HepG2 (cell line): Measurements from ENCODE around the gene RGS6. TPM values are rescaled to one million over a fixed set of nuclear protein-coding genes. Genes with fewer than 3 reads are reported as not detected.

Experiments
- ATAC-seq: fragments of 200-7000 bp; cut with Tn5 transposase; 3 replicates; pipeline ENCODE4 v1.9.1; 2020; ENCODE audit warnings: mild to moderate bottlenecking, moderate library complexity
- BruUV-seq: library from RNA; stranded (reverse); fragments of 400-500 nt; replicated peaks from 2 replicates; lab custom pipeline; 2021; lab: Mats Ljungman, UMichigan
- CTCF ChIA-PET: fragments of 300-600 bp; formaldehyde crosslinking; extraction: SDS; loops from one replicate; lab custom pipeline; 2021; ENCODE audit warnings: low total read pairs, inconsistent platforms, low intra/inter-chr PET ratio; lab: Yijun Ruan, JAX
- POLR2A ChIA-PET: fragments of 350-600 bp; sonication (Branson Sonifier 250); formaldehyde crosslinking; loops from one replicate; lab custom pipeline; 2020; ENCODE audit warnings: antibody characterized with exemption, inconsistent platforms; lab: Yijun Ruan, JAX
- DNase-seq: peaks from one replicate; pipeline ENCODE4 v3.0.0-alpha.2; 2015; ENCODE audit warnings: low spot score
- FAIRE-seq: peaks from 3 replicates; lab custom pipeline; 2011; peaks lifted over from hg19 to GRCh38; lab: Jason Lieb, UNC
- H2AFZ ChIP-seq: one replicate; pipeline ENCODE4 v1.6.1; 2011; ENCODE audit warnings: low read length, inconsistent platforms
- H3K27ac ChIP-seq: fragments of 300-600 bp; 3 replicates; pipeline ENCODE4 v1.8.0; 2011; ENCODE audit warnings: mixed run types, mild to moderate bottlenecking, mixed read lengths, low read length, inconsistent platforms; ENCODE audit not compliant: insufficient read depth; ENCODE audit errors: extremely low read length
- H3K27me3 ChIP-seq, 2 experiments: fragments of 200-600 bp in 1 of 2; 2 replicates in 1 of 2; 3 replicates in 1 of 2; pipeline versions ENCODE4 v1.6.0 to v1.8.0; 2011; ENCODE audit warnings: low read length in 2 of 2, mild to moderate bottlenecking in 2 of 2, moderate library complexity in 2 of 2, inconsistent platforms in 1 of 2; ENCODE audit not compliant: insufficient read depth in 2 of 2, control insufficient read depth in 1 of 2
- H3K36me3 ChIP-seq, 2 experiments: fragments of 200-600 bp in 1 of 2; replicated peaks in 1 of 2; 2 replicates in 1 of 2; 3 replicates in 1 of 2; pipeline versions ENCODE4 v1.5.1 to v1.8.0; 2011; ENCODE audit warnings: low read length in 2 of 2, inconsistent platforms in 1 of 2; ENCODE audit not compliant: insufficient read depth in 2 of 2, control insufficient read depth in 1 of 2
- H3K4me1 ChIP-seq: 2 replicates; pipeline ENCODE4 v1.5.1; 2012; ENCODE audit warnings: low read length, inconsistent platforms; ENCODE audit not compliant: insufficient read depth
- H3K4me2 ChIP-seq: 2 replicates; pipeline ENCODE4 v1.6.0; 2011; ENCODE audit warnings: low read depth, low read length, inconsistent platforms
- H3K4me3 ChIP-seq, 3 experiments: fragments of 200-600 bp in 1 of 3; sonication (generic), shearing (Covaris generic) in 1 of 3; replicated peaks in 1 of 3; 2 replicates each; pipeline ENCODE4 v1.5.1; 2011 to 2016; ENCODE audit warnings: low read length in 3 of 3, inconsistent platforms in 2 of 3, low read depth in 2 of 3, mild to moderate bottlenecking in 2 of 3, control low read depth in 1 of 3, mixed read lengths in 1 of 3; ENCODE audit not compliant: insufficient read depth in 1 of 3
- H3K79me2 ChIP-seq: one replicate; pipeline ENCODE4 v1.6.1; 2011; ENCODE audit warnings: low read length, inconsistent platforms; ENCODE audit not compliant: insufficient read depth
- H3K9ac ChIP-seq: 2 replicates; pipeline ENCODE4 v1.6.0; 2011; ENCODE audit warnings: mild to moderate bottlenecking, low read depth, low read length, inconsistent platforms; ENCODE audit not compliant: insufficient read depth
- H3K9me3 ChIP-seq: 2 replicates; pipeline ENCODE4 v1.5.1; 2012; ENCODE audit warnings: mild to moderate bottlenecking, low read length
- H4K20me1 ChIP-seq: 2 replicates; pipeline ENCODE4 v1.6.0; 2011; ENCODE audit warnings: inconsistent platforms, mild to moderate bottlenecking, low read length, moderate library complexity; ENCODE audit not compliant: insufficient read depth
- ZBTB42 ChIP-seq: sonication (generic); formaldehyde crosslinking; IDR thresholded peaks from 2 replicates; pipeline ENCODE4 v1.5.0; 2020; ENCODE audit warnings: mild to moderate bottlenecking, missing genetic modification reagents
- ZSCAN29 ChIP-seq: sonication (generic); formaldehyde crosslinking; conservative IDR thresholded peaks from 2 replicates; pipeline ENCODE4 v1.4.0; 2020; ENCODE audit warnings: mild to moderate bottlenecking, missing genetic modification reagents
- WGBS: methylation state at CpG from one replicate; pipeline ENCODE4 v1.1.6; 2017; ENCODE audit warnings: low lambda C conversion rate; 5-methylcytosine and 5-hydroxymethylcytosine counted together
- in situ Hi-C: cut with HindIII; loops from 2 replicates; pipeline ENCODE4 v1.10.0; 2017; ENCODE audit warnings: low pct_unique_long_range_greater_than_20kb; ENCODE audit not compliant: extremely low pct_ligation_motif_present
- intact Hi-C: fragments of 100-400 bp; cut with micrococcal nuclease; formaldehyde crosslinking; loops from one replicate; pipeline ENCODE4 v1.10.0; 2022; ENCODE audit not compliant: unreplicated experiment
- polyA plus RNA-seq, 8 experiments: library from polyadenylated mRNA; depleted of rRNA in 3 of 8; stranded (reverse) in 7 of 8; unstranded in 1 of 8; fragments of >200 nt; fragmentation: Illumina TruSeq in 4 of 8; extraction: Trizol in 4 of 8; gene quantifications; 2 replicates each; pipeline versions ENCODE4 v1.2.1 to v1.2.3, GENCODE V29; 2011 to 2016; ENCODE audit warnings: low read depth in 4 of 8, missing spikeins in 1 of 8, mixed read lengths in 1 of 8; ENCODE audit not compliant: insufficient read depth in 1 of 8
- total RNA-seq, 5 experiments: library from RNA; depleted of rRNA; stranded (reverse); fragments of >200 nt; fragmentation: Illumina TruSeq; extraction: Trizol; gene quantifications; 2 replicates each; pipeline ENCODE4 v1.2.3, GENCODE V29; 2016; ENCODE audit warnings: low read depth in 1 of 5
- TF ChIP-seq, protein P1 (sequence below): sonication (generic); formaldehyde crosslinking; IDR thresholded peaks from one replicate; pipeline ENCODE4 v1.5.1; 2020; ENCODE audit warnings: mild to moderate bottlenecking, missing genetic modification reagents; ENCODE audit errors: not compliant biosample characterization
- TF ChIP-seq, protein P2 (sequence below): sonication (generic); formaldehyde crosslinking; IDR thresholded peaks from 2 replicates; pipeline ENCODE4 v1.4.0; 2020; ENCODE audit warnings: missing genetic modification reagents, mild to moderate bottlenecking, borderline replicate concordance
- TF ChIP-seq, protein P3 (sequence below): sonication (generic); formaldehyde crosslinking; IDR thresholded peaks from 2 replicates; pipeline ENCODE4 v1.8.1; 2023; ENCODE audit warnings: mild to moderate bottlenecking, moderate library complexity, missing genetic modification reagents

RGS6 gene
- total and polyA plus RNA-seq, 2 of the 13 experiments (the other 11 are each of a cell fraction or from before 2014, with no cell fraction given), result not detected

DNA sequence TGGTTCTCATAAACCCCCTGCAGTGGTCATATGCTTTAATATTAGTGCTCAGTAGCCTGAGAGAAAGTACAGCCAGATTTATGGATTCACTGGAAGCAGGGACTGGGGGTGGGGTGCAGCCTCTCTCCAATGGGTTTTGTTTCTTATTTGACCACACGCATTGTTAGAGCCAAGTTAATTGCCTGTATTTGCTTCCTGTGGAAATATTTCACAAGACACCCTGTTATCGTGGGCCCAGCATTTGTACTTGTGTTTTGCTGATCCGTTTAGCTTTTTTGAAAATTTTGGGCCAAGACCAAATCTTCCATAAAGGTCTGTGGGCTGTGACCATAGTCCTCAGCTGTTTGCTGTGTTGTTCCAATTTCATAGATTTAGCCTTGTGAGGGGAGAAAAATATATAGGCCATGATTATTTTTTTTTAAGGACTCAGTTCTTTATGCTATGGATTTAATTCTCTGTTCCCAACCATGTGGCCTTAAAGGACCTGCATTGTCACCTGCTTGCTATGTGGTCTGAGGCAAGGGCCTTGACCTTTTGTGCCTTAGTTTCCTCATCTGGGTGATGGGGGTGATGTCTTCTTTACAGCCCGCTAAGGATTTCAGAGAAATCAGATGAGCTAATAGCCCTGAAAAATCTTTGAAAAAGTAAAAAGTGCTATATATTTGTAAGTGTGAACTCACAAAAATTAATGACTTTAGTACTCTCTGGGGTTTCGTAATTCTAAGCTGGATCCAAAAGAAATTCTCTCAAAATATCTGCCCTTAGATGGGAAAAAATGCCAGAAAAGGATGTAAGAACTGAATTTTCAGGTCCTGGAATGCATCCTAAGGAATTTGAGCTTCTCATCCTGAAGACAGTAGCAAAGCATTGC, 591.4 kb downstream of the RGS6 start:
- Histone ChIP-seq H3K4me2 (no peak overlapping the region), H3K4me3 (no peak overlapping the region), H3K9me3 (no peaks in the 10 kb centered on the region), H3K36me3 (no peaks in the 10 kb centered on the region), H2AFZ (no peak overlapping the region), H4K20me1 (no peaks in the 10 kb centered on the region), H3K27me3 (no peaks in the 10 kb centered on the region; a peak in 1 of 5 replicates), H3K4me1 (no peaks in the 10 kb centered on the region), H3K9ac (no peak overlapping the region), H3K79me2 (no peaks in the 10 kb centered on the region), H3K27ac (no peak overlapping the region)
- ATAC-seq, result no peak
- no TSS peak for BruUV-seq
- in situ Hi-C loops, result no loop called here
- no peak for DNase-seq
- TF ChIP-seq, protein P1, sequence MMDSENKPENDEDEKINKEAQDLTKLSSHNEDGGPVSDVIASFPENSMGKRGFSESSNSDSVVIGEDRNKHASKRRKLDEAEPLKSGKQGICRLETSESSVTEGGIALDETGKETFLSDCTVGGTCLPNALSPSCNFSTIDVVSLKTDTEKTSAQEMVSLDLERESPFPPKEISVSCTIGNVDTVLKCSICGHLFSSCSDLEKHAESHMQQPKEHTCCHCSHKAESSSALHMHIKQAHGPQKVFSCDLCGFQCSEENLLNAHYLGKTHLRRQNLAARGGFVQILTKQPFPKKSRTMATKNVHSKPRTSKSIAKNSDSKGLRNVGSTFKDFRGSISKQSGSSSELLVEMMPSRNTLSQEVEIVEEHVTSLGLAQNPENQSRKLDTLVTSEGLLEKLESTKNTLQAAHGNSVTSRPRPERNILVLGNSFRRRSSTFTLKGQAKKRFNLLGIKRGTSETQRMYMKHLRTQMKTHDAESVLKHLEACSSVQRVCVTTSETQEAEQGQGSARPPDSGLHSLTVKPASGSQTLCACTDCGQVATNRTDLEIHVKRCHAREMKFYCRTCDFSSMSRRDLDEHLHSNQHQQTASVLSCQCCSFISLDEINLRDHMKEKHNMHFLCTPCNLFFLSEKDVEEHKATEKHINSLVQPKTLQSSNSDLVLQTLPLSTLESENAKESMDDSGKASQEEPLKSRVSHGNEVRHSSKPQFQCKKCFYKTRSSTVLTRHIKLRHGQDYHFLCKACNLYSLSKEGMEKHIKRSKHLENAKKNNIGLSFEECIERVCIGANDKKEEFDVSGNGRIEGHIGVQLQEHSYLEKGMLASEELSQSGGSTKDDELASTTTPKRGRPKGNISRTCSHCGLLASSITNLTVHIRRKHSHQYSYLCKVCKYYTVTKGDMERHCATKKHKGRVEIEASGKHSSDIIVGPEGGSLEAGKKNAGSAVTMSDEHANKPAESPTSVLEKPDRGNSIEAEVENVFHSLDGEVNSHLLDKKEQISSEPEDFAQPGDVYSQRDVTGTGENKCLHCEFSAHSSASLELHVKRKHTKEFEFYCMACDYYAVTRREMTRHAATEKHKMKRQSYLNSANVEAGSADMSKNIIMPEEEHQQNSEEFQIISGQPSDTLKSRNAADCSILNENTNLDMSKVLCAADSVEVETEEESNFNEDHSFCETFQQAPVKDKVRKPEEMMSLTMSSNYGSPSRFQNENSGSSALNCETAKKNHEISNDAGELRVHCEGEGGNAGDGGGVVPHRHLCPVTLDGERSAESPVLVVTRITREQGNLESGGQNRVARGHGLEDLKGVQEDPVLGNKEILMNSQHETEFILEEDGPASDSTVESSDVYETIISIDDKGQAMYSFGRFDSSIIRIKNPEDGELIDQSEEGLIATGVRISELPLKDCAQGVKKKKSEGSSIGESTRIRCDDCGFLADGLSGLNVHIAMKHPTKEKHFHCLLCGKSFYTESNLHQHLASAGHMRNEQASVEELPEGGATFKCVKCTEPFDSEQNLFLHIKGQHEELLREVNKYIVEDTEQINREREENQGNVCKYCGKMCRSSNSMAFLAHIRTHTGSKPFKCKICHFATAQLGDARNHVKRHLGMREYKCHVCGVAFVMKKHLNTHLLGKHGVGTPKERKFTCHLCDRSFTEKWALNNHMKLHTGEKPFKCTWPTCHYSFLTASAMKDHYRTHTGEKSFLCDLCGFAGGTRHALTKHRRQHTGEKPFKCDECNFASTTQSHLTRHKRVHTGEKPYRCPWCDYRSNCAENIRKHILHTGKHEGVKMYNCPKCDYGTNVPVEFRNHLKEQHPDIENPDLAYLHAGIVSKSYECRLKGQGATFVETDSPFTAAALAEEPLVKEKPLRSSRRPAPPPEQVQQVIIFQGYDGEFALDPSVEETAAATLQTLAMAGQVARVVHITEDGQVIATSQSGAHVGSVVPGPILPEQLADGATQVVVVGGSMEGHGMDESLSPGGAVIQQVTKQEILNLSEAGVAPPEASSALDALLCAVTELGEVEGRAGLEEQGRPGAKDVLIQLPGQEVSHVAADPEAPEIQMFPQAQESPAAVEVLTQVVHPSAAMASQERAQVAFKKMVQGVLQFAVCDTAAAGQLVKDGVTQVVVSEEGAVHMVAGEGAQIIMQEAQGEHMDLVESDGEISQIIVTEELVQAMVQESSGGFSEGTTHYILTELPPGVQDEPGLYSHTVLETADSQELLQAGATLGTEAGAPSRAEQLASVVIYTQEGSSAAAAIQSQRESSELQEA (CRISPR knock-in tag), result no peak
- TF ChIP-seq ZSCAN29 (CRISPR knock-in tag) (no peak), ZBTB42 (no peak)
- TF ChIP-seq, protein P2, sequence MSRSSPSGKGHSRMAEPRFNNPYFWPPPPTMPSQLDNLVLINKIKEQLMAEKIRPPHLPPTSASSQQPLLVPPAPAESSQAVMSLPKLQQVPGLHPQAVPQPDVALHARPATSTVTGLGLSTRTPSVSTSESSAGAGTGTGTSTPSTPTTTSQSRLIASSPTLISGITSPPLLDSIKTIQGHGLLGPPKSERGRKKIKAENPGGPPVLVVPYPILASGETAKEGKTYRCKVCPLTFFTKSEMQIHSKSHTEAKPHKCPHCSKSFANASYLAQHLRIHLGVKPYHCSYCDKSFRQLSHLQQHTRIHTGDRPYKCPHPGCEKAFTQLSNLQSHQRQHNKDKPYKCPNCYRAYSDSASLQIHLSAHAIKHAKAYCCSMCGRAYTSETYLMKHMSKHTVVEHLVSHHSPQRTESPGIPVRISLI, result no peak
- TF ChIP-seq, protein P3, sequence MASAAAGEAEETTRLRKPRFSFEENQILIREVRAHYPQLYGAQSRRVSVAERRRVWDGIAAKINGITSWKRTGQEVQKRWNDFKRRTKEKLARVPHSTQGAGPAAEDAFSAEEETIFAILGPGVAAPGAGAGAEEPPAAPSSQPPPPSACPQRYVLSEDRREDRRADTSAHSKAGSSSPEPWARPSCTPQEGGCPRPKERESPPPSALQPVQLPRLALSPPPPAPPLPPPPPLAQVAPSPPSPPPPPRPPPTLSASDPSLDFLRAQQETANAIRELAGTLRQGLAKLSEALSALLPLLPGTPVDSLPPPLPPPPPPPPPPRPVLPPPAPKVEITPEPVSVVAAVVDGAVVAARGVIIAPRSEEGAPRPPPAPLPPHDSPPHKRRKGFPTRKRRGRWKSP (CRISPR knock-in tag), result no peak
- CTCF ChIA-PET, result no interaction called here
- POLR2A ChIA-PET, result no interaction called here
- 20% methylated on average over 5 of the region's 5 CpGs for WGBS
- FAIRE-seq, result no peak
- intact Hi-C loops, result no loop called here
